Limb (tissue), 2 donors: ENCODE measurements around the gene CAPZB.

Experiments used
- DNase-seq, 2 donors: peaks; one replicate each; pipeline ENCODE4 v3.0.0-alpha.2; 2016; ENCODE audit errors: extremely low spot score in 2 of 2

CAPZB gene

DNA sequence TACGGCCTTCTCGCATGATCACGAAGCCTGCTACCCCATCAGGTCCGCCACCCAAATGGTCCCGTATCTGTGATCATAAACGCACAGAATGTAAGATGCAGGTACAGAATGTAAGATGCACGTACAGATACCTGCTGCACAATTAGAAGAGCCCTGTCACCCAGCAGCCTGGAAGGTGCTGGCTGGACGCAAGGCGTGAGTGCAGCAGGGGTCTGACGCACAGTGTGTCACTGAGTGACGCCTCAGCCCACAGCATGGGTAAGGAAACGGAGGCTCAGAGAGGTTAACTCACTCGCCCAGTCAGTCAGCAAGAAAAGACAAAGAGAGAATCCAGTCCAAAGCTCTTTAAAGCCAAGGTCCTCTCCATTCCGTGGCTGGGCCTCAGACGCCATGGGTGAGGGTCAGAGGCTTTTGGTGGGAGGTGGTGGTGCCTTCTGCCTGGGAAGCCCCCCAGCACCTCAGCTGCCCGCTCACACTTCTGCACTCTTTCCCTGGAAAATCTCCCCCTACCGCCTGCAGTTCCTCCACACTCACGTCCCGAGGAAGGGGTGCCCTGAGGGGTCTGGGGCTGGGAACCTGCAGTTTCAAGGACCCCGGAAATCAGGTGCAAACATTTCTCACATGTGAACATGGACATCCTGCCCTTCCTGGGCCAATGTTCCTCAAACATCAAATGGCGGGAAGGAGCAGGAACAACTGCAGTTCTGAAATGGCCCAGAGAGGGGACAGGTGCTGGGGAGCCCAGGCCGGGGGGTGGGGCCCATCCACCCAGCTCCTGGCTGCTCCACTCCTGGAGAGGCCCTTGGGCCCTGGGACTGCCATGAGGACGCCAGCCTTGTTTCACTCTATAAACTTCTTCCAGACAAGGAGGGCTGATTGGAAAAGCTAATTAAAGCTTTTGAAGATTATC, 113.9 kb downstream of the CAPZB start:
- DNase-seq: no peak

DNA sequence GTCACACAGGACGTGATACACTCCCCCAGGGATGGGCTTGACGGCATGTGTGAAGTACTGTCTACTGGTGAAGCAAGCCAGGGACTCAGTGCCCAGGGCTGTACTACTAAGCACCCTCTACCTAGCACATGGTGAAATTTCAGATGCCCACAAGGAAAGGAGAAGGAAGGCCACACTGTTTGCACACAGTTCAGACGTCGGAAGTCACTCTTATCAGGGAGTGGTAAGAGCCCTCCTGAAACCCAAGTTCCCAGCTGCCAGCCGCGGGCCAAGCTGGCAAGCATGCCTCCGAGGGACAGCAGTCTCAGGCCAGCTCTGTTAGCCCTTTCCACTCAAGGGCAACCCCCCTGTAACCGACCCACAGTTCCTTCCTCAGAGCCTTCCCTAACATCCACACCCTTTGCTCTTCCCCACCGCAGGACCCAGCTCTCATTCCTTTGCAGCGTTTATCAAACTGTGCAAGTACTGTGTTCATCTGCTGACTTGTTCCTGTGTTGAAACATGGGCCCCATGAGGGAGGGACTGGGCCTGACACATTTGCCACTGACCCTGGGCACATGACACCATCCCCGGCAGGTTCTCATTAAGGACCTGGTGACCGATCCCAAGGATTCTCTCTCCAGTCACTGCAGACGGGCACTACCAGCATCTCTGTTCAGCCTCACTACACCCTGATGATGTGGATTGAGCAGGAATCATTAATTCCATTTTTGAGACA, 114.7 kb downstream of the CAPZB start:
- no peak for DNase-seq

DNA sequence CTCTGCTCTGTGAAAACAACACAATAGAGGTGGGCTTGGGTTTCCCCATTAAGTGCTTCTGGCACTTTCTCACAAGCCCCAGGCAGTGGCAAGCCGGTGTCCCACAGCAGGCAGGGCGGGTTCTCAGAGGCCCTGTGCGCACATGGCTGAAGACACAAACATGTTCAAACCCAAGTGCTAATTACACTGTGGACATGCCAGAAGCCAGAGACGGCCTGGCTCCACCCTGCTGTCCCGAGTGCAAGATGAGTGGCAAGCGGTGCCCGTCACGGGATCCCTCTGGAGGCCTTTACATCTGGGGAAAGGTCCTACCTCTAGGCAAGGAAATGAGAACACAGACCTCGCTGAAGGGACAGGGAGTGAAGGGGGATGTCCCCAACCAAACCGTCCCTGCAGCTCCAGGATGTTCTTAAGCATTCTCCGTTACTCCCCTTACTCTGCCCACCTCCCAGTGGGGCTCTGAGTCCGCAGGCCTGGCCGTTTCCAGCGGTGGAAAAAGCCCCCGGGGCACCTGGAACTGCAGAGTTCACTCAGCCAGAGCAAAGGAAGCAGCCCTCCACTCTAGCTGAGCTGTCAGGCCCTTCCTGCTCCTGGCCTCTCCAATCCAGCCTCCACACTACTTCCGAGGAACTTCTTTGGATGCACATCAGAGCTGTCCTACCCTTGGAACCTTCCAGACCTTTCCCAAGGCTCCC, 115.8 kb downstream of the CAPZB start:
- DNase-seq: no peak

DNA sequence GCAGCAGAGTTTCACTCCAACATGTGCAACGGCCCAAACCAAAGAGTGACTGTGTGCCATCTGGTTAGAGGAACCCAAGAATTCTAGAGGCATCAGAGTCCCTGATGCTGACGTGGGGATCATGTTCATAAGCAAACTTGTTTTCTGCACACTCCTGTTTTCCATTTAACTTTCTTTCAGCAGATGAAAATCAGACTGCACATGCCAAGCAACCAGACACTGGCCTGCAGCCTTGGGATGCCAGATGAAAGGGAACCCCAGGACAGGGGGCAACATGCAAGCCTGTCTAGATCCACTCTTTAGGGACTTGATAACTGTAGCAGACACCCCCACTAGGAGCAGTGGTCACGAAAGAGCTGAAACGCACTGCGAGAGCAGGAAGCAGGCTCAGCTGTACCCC, 116.4 kb downstream of the CAPZB start:
- DNase-seq: no peak

DNA sequence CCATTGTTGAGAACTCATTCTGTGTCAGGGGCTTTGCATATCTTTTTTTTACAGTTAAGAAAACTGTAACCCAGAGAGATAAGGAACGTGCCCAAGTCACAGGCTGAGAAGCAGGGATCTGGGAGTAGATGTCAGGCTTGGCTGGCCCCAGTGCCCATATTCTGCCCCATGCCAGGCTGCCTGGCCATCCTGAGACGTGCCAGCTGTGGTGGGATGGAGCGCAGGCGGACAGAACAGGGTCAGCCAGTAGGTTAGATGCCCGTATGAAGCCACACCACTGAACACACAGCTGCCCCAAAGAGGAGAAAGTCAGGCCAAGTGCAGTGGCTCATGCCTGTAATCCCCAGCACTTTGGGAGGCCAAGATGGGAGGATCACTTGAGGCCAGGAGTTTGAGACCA, 117.3 kb downstream of the CAPZB start:
- DNase-seq: no peak

DNA sequence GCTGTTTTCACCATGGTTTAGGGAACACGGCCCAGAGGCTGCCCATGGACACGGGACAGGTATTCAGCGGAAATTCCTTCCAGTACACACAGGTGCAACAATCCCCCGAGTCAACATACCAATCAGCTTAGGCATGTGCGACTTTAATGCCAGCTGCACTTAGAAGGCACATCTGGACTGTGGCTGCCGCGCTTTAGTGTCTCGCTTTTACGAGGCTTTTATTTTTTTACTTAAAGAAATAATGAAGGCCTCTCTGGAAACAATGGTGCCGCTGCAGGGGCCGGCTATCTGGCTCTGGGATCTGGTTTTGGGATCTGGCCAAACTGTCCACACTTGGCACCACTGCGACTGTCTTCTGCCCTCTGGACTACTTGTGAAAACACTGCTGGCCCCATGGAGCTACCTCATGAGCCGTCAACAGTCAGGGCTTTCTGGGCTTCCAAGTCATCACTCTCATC, 117.7 kb downstream of the CAPZB start:
- DNase-seq: no peak

DNA sequence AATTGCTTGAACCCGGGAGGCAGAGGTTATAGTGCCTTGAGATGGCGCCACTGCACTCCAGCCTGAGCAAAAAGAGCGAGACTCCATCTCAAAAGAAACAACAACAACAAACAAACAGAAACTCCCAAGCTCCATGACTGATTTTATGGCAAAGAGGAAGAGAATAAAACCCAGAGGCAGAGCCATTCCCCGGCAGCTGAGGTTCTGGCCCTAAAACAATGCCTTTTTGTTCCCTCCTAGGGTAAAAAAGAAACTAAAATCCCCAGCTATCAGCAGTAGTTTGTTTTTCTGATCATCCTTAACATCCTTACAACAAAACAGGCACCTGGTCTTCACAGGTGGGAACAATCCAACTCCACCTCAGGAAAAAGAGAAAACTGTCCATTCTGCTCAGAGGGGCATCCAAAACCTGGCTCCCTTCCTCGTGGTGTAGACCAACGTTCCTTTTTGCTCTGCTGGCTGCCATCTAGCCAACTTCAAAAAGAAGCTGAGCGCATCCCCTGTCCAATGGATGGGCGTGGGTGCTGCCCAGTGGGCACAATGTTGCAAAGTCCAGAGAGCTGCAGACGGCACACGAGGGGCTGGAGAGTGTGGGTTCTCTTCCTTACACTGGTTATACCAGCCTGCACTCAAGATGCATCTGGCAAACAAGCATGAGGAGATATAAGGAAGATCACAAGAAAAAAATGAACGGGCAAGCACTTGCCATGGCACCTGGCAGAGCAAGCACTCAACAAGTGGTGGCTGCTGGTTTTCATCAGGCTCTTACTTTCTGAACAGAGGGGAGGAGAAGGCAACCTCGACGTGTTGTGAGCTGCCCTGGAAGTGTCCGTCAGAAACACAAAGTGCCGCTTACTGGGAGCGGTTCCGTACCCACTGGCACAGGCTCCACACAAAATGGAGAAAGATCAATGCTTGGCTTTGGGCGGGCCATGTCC, 118.5 kb downstream of the CAPZB start:
- no peak for DNase-seq

DNA sequence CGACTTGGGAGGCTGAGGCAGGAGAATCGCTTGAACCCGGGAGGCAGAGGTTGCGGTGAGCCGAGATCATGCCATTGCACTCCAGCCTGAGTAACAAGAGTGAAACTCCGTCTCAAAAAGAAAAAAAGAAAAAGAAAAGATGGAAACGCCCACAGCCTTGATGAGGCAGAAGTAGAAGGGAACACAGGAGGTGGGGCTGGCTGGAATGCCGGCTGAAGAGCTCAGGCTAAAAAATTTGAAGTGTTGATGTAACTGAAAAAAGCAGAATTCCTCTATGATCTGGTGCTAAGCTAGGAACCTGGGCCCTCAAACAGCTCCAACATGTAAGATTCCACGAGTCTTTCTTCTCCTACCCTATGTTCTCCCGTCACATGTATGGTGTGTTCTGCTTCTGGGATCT, 119.6 kb downstream of the CAPZB start:
- DNase-seq: no peak

DNA sequence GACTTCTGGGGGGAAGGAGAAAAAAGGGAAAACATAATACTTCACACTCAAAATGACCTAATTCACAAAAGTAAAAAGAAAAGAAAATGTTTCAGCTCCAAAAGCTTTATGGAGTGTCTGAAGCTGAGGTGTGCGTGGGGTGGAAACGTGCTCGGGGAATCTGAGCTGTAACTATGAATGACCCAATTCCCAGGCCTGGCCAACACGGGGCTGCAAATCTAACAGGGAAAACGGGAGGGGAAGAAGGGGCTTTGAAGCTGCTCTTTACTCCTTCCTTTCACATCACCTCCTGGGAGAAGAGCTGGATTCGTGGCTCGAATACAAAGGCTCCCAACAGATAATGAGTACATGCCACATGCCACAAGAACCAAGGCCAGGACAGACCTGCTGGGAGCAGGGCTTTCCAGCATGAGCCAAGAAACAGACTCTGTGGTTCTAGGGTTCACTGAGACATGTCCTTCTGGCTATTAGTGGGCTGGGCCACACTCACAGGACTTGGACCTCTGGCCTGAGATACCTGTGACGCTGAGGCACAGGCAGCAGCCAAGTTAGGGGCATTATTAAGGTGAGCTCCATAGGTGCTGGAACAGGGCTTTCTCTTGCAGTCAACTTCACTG, 121.7 kb downstream of the CAPZB start:
- no peak for DNase-seq

DNA sequence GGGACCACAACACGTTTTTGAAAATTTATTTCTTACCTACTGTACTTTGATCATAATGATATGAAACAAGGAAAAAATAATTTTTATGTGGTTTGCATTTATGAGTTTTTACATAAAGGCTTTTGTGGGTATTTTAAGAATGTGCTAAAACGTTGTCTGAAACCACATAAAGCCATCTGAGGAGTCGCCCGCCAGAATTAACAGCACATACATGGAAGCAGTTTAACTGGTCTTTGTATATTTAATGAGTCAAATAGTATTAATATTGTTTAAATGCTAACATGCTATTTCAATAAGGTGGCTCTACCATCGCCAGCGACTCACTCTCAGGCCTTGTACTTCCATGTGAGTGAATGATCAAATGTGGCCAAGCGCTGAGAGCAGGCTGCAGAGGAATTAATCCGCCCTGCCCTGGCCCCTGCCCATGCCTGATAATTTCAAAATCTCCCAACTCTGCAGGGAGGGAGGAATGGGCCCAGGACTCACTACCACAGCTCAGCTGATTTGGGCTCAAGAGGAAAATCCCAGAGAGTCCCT, 123.7 kb downstream of the CAPZB start:
- DNase-seq: no peak

DNA sequence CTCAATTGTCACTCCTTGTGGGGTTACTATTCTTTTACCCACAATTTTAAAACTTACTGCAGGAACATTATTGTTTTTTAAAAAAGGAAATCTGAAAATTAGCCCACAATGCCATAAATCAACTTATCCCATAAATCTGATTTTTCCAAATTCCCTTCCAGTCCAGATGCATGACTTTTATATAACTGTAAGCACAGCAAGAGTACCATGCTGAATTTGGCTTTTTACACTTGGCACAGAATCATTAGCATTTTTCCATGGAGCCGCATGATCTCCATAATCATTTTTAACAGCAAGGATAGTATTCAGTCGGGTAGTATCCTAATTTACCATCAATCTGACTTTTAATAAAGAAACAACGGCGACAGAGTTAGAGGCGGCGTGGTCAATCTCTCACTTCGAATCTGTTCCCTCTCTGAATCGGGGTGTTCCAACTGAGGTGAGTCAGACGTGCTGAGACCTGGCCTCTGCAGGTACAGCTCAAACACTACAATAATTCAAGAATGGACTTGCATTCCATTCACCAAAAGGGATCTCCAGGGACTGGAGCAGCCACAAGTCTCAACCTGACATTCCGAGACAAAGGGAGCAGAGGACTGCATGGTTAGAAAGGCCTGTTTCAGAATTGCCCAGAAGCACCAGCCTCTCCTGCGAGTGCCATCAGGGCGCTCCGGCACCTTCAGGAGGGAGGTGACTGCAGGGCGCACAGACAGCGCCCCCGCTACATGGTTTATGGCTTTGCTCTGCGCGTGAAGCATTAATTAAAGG, 124.3 kb downstream of the CAPZB start:
- no peak for DNase-seq

DNA sequence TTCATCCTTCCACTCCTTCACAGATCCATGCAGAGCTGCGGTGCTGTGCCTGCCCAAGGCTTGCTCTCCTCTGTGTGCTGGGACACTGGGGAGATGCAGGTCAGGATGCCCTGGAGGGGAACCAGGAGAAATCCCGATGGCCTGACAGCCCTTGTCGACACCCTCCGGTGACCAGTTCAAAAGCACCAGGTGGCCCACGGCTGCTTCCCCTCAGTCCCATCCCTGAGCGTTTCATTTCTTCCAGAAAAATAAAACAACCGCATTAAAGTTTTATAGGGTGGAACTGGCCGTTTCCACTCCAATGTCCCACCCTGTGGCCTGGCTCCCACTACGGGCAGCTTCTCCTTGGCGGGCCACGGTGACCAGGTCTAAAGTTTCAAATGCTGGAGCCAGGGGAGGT, 124.9 kb downstream of the CAPZB start:
- no peak for DNase-seq

DNA sequence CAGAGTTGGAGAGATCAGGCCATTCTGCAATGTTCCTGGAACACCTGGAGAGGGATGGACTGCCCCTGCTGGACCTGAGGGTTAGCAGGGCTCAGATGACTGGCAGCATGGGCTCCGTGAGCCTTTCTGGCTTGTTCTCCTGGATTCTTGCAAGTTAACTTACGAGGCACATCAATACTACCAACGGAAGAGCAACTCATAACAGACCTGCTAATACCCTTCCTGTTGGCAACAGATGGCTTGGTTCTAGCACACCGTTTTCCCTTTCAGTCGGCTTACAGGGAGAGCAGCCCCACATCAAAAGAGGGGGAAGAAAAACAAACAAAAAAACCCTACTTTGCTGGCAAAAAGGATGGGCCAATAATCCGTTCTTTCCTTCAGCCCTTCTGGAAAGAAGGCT, 125.3 kb downstream of the CAPZB start:
- DNase-seq: no peak

DNA sequence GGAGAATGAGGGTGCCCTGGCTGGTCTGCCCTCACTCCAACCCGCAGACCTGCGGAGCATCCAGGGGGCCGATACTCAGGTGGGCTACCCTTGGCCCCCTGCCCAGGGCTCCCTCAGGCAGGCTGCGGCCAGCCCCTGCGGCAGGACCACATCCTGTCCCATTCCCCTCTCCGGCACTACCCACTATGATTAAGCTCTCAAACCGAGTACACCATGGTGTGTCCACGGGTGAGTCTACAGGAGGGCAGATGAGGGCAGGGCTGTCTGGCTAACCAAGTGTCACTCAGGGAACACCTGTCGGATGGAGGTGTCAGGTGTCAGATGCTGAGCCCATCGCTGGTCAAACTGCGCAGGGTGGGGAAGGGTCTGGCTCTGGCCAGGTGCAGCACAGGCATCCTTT, 126.0 kb downstream of the CAPZB start:
- DNase-seq: no peak

DNA sequence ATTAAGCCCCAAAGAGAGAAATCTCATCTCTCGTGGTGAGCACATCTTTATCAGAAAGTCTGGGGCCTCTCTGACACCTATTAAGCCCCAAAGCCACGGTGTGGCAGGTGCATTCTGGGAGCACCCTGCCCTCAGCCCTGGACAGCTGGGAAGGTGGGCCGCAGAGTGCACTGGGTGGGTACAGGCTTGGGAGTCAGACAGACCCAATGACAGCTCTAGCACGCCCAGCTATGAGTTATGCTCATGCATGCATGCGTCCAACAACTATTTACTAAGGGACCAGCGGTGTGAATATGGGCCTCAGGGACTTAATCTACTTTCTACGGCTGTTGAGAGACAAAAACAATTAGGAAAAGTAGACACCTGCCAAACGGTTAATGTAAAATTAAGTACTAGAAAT, 126.6 kb downstream of the CAPZB start:
- DNase-seq: no peak

DNA sequence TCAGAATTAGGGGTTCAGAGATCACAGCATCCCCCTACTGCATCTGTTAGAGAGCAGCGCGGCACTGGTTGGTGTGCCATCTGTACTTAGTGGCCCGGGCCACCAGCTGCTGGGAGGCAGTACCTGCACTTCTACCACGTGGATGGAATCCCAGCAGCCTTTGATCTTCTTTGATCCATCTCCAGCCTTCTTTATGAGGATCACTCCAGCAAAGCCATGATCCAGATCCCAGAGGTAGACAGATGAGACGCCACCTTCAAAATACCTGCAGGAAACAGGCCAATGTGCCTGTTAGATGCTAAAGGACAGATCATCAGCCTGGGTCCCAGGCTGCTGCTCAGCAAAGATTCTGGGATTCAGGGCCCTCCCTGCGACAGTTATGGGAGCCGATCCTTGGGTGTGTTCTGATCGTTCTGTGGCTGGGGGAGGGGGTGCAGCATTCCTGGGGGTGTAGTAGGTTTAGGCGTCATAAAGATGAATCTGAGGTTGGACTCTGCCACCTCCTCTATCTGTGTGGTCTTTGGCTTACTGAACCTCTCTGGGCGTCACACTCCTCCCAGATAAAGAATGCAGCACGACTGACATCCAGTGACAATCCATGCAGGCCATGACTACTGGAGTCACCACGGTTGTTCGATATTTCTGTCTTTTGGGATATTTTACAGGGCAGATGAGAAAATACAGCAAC, 127.9 kb downstream of the CAPZB start:
- DNase-seq: no peak

DNA sequence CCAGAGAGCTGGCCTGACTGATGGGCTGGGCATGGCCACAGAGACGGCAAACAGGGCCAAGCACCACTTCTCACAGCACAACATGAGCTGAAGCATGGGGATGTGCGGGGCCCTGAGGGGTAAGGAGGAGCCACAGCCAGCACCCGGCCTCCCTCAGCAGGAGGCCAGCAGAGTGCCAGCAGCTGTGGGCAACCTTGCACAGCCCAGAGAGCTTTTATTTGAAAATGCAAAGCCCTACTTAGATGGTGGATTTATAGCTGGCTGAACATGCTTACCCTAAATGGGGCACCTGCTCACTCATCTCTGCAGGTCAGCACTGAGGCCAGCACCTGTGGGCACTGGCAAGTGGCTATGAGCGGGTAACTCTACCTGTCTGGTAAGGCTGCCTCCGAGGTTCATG, 129.1 kb downstream of the CAPZB start:
- DNase-seq: no peak

DNA sequence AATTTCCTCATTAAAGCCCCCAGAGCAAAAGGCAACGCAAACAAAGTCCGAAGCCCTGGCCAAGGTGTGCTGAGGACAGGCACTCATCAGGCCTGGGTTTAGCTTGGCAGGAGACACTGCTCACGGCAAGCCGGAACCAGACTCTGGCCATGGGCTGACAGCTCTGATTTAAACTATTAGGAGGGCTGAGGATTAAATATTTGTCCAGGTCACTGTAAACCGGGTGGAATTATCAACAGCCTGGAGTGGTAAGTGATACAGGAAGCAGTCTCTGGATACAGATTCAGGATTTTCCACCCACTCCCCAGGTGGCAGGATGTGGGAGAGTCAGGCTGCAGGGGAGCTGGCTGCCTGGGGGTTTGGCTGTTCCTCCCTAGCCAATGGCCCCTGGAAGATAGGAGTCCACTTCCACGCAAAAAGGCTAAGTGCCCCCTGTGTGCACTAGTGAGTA, 130.8 kb downstream of the CAPZB start:
- DNase-seq: no peak

DNA sequence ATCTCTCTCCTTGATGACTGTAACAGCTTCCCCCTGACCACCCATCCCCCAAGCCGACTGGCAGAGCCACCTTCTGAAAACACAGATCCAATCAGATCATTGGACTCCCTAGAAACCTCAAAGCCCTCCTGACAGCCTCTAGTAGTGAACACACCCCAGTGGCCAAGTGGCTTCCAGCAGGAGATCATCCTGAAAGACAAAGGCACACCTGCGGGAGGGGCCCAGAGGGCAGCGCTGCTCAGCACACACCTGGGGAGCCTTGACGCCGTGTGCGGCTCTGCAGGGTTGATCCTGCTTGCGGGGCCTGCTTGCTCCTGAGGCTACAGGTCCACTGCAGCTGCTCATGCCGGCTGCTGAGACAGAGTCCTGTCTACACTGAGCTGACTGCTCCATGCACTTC, 131.7 kb downstream of the CAPZB start:
- no peak for DNase-seq
